ENCODE measurements around the gene DCLRE1C.
"Not testable (repeated sequence)": the region's sequence is repeated elsewhere in the genome, so short reads cannot be mapped to it uniquely, and the experiment has no call there.

Gene DCLRE1C

DNA sequence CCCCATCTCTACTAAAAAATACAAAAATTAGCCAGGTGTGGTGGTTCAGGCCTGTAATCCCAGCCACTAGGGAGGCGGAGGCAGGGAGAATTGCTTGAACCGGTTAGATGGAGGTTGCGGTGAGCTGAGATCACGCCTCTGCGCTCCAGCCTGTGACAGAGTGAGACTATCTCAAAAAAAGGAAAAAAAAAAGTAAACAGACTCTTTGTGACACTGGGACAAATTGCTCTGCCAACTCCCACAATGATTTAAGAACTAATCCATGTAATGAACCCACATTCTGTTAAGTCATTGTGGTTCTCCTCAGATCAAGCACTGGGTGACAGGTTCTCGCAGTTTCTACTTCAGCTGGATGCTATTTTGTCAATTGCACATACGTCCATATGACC is 11.0 kb downstream of the DCLRE1C start:
- not testable (repeated sequence) for DNase-seq

DNA sequence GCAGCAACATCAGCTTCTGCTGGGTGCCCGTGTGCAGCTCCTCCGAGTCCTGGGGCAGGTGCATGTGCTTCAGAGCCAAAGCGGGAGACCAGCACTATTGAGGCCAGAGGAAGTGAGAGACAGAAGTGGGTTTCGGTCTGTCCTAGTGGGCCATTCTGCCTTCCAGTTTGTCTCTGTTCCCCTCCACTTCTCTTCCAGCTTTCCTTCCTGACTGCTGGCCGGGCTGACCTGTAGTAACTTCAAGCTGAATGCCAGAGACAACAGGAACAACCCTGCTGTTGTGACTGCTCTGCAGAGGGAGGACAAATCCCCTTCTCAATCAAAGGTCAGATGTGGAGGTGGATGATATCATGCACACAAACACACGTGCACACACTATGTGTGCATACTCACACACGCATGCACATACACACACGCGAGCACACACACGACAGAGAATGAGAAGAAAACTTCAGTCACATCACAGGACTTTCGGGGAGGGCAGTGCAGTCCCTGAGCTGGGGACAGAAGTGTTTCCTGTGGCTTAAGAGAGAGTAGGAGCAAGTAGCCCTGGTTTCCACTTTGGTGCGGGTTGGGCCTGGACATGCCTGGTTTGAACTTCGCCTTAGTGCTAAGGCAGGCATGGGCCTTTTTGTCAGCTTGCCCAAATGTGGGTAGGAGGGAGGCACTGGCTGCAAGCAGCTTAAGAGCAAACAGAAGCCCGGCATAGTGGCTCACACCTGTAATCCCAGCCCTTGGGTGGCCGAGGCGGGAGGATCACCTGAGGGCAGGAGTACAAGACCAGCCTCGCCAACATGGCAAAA is 11.5 kb downstream of the DCLRE1C start:
- not testable (repeated sequence) for DNase-seq

DNA sequence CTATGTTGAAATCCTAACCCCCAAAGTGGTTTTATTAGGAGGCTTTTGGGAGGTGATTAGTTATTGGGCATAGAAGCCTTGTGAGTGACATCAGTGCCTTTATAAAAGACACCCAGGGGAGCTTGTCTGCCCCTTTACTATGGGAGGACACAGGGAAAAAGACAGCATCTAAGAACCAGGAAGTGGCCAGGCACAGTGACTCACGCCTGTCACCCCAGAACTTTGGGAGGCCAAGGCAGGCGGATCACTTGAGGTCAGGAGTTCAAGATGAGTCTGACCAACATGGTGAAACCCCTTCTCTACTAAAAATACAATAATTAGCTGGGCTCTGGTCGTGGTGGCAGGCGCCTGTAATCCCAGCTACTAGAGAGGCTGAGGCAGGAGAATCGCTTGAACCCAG is 14.9 kb downstream of the DCLRE1C start:
- DNase-seq: not testable (repeated sequence)

DNA sequence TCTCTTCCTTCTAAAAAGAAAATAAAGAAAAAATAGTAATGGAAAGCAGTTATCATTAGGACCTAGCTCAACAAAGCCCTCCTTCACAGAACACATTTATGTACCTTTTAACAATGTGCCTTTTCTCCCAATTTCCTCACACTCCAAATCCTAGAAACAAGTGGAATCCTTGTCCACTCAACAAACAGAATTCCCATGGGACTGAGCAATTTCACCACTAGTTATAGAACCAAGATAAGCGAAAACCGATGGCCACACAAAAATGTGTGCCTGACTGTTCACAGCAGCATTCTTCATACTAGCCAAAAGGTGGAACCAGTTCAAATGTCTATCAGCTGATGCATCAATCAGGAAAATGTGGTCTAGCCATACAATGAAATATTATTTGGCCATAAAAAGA is 17.3 kb downstream of the DCLRE1C start:
- DNase-seq: no peak

DNA sequence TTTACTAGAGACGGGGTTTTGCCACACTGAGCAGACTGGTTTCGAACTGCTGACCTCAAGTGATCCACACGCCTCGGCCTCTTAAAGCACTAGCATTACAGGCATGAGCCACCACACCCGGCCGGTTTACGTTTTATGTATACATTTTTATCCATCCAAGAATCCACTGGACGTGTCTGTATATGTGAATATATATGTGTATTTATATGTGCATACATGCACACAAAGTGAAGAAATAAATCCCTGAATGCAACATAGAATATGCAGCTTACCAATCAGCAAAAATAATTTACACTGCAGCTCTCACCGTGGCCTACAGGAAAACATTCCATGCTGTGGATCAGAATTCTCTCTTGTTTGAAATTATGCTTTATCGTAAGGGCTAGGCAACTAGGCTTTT is 23.3 kb downstream of the DCLRE1C start:
- no peak for DNase-seq

DNA sequence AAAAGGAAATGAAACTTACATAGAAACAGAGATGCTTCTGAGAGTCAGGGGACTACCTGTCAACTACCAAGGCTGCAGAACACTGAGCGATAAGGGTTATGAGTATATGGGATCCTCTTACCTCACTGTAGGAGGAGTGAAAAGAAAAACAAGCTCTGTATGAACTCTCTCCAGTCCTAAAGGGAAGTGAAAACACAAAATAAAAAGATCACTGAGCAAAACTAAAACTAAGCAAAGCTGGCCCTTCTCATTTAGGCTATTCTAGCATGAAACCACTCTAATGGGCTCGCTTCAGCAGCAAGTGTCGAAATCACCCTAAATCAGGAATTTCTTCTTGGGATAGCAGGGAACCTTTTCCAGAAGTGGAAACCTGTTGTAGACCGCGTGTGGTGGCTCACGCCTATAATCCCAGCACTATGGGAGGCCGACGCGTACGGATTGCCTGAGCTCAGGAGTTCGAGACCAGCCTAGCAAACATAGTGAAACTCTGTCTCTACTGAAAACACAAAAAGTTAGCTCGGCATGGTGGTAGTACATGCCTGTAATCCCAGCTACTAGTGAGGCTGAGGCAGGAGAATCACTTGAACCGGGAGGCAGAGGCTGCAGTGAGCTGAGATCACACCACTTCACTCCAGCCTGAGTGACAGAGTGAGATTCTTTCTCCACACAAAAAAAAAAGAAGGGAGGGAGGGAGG is 27.0 kb downstream of the DCLRE1C start:
- no peak for DNase-seq

DNA sequence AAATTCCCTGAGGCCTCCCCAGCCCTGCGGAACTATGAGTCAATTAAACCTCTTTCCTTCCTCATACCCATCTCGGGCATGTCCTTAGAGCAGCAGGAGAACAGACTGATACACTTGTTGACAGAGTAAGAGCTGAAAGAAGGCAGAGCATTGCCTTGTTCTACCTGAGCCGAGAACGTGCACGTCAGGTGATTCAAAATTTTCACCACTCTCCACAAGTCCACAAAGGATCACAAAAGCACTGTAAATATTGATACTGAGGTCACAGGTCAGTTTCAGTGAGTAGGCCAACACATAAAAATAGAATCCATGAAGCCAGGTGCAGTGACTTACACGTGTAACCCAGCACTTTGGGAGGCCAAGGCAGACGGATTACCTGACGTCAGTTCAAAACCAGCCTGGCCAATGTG is 27.8 kb downstream of the DCLRE1C start:
- DNase-seq: no peak

DNA sequence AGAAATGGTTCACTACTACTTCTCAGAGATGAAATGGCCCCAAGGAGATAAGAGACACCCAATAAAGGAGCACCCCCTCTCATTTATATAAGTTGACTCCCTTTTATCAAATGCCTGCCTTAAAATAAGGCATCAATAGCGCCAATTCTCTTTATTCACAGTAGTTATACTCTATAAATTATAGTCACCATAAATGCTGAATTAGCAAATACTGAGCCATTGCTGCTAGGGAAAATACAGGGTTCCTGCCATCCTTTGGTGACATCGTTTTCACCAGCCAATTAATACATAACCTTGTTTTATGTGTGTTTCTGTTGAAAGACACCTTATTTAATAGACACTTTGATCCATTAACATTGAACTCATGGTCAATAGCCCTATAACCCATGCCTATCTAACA is 28.6 kb downstream of the DCLRE1C start:
- no peak for DNase-seq

DNA sequence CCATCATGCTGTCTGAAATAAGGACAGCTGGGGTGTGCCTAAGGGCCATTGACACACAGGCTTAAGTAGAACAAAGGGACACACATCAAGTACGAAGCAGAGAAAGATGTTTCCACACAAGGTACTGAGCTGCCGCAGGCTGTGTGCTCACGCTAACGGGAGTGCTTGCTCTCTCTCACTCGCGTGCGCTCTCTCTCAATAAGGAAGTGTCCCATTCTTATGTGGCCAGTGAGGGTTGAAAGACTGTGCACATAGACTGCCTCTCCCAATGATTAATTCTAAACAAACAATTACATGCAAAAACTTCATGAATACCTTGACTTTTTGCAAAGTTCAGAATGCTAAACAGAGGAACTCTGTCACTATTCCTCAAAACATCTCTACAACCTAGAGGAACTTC is 29.9 kb downstream of the DCLRE1C start:
- DNase-seq: no peak

DNA sequence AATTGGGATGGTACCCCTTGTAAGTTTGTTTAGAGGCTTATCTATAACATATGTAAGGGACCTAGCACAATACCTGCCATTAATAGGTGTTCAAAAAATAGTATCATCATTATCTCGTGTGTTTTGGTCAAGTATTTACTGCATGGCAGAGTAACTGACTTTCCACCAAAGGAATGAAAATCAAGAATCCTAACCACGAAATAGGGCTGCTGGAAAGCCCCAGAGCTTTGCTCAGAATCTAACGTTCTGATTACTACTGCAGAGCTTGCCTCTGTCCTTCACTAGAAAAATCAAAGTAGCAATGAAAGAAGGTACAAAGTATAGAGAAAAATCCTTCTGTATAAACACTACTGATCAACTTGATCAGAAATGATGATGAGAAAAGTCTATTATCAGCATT is 34.9 kb downstream of the DCLRE1C start:
- DNase-seq: no peak

DNA sequence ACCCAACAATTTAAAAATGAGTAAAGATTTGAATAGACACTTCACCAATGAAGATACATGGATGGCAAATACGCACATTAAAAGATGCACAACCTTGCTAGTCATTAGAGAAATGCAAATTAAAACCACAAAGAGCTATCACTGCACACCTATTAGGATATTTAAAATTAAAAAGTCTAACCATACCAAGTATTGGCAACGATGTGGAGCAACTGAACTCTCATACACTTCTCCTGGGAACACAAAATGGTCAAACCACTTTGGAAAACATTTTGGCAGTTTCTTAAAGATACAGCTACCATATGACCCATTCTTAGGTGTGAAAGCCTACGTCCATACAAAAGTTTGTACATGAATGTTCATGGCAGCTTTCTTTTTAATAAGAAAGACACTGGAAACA is 36.1 kb downstream of the DCLRE1C start:
- DNase-seq: no peak

DNA sequence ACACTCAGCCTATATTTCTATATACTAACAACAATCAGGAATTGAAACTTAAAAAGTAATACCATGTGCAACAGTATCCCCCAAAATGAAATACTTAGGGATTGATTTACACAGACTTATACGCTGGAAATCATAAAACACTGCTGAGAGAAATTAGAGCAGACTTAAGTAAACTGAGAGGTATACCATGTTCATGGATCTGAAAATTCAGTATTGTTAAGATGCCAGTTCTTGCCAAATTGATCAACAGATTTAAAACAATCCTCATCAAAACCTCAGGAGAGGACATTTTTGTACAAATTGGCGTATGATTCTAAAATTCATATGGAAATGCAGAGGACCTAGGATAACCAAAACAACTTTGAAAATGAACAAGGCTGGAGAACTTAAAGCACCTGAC is 37.3 kb downstream of the DCLRE1C start:
- no peak for DNase-seq

DNA sequence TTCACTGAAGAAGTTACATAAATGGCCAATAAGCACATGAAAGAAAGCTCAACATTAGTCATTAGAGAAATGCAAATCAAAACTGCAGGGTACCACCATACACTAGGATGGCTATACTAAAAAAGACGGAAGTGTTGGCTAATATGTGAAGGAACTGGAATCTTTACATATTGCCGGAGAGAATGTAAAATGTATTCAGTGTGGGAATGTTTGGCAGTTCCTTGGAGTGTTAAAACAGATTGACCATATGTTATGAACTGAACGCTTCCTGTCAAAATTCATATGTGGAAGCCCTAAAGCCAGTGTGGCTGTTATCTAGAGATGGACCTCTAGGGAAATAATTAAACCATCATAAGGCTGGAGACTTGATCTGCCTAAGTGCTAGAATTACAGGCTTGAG is 42.1 kb downstream of the DCLRE1C start:
- DNase-seq: no peak

DNA sequence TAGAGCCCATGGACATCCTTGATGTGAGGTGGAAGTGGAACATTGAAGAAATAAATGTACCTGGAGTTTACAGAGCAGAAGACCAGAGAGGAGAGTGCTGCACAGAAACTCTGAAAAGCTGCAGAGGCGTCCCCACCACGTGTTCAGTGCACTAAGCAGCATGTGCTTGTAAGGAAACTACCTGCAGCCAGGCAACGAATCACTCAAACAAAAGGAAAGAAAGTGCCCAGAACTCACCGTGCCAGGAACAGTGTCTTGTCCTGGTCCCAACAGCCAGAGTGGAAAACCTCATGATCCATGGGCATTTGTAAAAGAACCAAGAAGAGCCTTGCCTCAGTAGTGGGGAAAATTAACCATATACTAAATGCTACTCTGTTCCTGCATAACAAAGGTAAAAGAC is 42.9 kb downstream of the DCLRE1C start:
- no peak for DNase-seq

DNA sequence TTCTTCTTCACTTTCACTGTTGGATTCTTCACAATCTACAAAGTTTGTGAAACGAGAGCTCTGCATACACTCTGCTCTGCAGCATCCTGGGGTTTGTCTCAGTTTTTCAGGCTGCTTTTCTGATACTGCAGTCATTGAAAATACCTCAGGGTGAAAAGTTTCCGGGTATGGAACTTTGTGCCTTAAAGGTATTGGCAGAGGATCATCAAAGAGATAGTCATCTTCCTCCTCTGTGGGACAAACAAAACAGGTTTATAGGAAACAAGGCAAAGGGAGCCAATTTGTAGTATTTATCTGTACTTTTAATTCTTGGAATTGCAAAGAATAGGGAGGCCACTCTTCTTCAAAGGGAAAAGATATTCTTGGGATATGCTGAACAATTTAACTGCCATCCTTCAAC is 44.8 kb downstream of the DCLRE1C start:
- no peak for DNase-seq

DNA sequence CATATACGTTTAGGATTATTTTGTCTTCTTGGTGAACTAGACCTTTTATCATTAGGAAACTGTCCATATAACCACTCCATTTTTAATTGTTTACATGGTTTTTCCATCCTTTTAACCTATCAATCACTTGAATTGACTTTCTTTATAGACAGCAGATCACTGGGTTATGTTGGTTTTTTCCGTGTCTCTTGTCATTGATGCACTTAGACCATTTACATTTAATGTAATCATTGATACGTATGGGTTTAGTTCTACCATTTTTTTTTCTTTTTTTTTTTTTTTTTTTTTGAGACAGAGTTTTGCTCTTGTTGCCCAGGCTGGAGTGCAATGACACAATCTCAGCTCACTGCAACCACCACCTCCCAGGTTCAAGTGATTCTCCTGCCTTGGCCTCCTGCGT is 46.3 kb downstream of the DCLRE1C start:
- DNase-seq: not testable (repeated sequence)

DNA sequence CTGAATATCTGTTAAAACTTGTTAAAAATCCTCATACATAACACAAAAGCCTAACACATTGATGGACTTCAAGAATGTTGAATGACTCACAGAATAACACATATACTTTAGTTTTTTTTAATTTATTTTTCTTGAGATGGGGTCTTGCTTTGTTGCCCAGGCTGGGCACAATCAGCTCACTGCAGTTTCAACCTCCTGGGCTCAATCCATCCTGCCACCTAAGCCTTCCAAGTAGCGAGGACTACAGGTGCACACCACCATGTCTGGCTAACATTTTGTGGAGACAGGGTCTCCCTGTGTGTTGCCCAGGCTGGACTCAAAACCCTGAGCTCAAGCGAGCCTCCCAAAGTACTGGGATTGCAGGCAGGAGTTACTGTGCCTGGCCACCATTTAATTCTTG is 47.1 kb downstream of the DCLRE1C start:
- no peak for DNase-seq

DNA sequence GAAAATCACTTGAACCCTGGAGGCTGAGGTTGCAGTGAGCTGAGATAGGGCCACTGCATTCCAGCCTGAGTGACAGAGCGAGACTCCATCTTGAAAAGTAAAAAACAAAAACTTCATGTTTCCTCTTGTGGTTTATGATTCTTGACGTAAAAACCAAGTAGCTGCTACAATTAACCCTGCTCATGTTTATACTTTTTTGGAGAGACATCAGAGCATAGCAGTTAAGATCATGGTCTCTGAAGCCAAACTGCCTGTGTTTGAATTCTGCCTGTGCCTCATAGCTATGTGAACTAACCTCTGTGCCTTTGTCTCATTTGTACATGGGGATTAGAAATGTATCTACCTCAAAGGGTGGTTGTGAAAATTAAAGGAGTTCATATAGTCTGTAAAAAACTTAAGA is 48.0 kb downstream of the DCLRE1C start:
- no peak for DNase-seq

DNA sequence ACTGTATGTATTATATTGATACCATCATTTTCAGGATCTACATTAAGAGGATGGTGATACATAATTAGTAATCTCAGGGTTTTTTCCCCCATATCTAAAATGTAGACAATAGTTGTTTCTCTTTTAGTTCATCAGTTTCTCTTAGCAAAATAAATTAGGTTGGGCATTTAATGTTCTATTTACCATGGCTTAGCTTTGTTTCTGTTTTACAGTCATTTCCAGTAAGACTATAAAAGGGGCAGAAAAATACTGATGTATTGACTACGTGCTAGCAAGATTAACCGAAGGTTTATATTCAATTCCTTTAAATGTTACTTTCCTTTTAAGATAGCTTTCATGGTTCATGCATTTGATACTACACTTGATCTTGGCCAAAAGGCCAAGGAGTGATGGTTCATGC is 49.0 kb downstream of the DCLRE1C start:
- no peak for DNase-seq

DNA sequence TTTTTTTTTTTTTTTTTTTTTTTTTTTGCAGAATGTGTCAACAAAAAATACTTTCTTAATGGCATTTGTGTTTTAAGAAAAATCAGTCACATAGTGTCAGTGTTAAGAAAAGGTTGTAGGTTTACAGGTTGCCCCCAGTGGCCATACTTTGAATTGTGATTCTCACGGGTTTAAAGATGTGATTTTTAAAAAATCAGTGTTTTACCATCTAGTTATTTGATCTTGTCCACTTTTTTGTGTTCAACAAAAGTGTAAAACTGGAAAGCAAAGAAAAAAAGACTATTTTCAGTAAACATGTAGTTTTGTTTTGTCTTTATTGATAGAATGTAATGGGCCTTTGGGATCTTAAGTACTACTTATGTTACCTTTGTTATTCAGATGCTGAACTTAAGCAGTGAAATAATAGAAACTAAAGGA is 49.6 kb downstream of the DCLRE1C start:
- DNase-seq: no peak

DNA sequence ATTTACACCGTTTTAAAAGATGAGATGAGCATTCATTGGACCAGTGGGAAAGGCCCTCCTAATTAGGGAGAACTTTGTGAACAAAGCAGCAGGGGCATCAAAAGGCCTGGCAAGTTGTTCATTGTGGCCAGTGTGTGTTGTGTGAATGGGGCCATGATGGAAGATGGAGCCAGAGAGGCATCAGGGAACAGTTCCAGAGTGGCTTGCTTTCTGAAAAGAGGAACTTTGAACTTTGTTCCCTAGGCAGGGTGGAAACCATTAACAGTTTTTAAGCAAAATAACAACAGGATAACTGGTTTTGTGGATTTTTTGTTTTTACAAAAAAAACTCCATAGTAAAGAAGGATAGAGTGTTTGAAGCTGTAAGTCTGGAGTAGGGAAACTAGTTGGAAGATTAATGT is 62.7 kb downstream of the DCLRE1C start:
- DNase-seq: no peak

DNA sequence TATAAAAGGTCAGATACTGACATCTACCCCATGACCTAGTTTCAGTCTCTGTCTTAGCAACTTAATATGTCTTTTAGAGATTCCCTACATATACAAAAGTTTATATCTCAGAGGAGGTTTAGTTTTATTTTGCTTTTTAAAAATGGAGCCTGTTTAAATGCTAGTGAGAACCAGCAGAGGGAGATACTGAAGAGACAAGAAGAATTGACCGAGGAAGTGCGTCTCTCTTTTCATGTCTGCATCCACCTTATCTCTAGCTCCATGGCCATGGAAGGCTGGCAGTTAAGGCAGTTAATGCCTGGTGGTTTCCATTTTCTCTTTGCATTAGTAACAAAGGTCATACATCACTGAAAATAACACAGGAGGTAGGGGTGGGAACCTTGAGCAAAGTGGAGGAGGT is 64.6 kb downstream of the DCLRE1C start:
- no peak for DNase-seq

DNA sequence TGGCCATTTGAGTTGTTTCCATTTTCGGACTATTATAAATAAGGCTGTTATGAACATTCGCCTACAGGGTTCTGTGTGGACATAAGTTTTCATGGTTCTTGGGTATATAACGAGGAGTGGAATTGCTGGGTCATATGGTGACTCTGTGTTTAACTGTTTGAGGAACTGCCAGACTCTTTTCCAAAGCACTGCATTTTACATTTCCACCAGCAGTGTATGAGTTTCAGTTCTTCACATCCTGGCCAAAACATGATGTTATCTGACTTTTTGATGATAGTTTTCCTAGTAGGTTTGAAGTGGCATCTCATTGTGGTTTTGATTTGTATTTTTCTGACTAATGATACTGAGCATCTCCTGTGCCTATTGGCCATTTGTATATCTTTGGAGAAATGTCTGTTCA is 69.8 kb downstream of the DCLRE1C start:
- DNase-seq: no peak

DNA sequence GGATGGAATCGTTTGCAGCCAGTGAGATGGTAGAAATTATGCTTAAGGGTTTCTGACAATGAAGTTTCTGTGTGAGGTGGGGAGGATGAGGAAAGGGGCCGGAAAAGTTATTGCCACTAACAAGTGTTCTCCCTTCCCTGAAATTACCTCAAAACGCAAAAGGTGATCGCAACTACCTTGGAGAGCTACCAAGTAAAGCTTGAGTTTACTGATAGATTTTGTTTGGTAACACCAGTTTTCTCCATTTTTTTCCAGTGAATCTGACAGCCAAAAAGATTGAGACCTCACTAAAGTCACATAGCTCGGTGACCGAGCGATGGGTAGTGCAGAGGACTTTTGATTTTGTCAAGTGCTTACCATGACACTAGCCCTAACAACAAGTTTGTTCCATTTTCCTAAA is 73.7 kb downstream of the DCLRE1C start:
- DNase-seq: no peak

DNA sequence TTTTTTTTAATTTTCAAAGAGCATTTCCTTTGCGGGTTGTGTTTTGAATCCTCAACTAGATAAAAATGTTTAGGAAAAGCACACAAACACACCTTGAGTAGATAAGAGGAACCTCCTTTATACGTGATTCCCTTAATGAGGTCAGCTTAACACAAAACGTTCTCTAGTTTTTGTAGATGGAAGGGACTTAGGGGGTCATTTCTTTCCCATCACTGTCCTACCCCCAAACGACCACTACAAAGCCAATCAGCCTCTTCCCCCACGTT is 74.0 kb downstream of the DCLRE1C start:
- DNase-seq: no peak

All from activated effector memory CD4-positive, alpha-beta T cell treated with anti-CD3 and anti-CD28 coated beads, Interleukin-2, amount 50 U/mL, for 16 hours (primary cell).